HG03139 (cell line): ENCODE data around the gene AATF.

Source experiments
- ATAC-seq: cut with Tn5 transposase; IDR thresholded peaks from one replicate; pipeline ENCODE4 v1.9.1; 2021; ENCODE audit not compliant: unreplicated experiment

Gene AATF

DNA sequence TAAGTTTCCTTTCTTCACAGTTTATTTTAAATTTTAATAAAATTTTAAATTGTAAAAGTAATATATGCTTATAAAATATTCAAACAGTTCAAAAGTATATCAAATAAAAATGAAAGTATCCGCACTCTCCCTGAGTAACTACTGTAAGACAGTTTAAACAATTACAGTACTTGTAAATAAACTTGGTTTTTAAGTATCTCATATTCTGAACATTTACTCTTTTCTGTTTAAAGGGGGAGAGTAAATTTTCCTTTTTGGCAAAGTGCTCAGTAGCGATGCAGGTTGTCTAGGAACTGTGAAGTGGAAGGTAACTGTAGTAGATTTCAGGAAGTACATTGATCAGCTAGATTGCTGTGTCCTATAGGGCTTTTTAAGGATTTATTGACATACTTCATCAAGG lies 28.8 kb downstream of the AATF start:
- no peak for ATAC-seq

DNA sequence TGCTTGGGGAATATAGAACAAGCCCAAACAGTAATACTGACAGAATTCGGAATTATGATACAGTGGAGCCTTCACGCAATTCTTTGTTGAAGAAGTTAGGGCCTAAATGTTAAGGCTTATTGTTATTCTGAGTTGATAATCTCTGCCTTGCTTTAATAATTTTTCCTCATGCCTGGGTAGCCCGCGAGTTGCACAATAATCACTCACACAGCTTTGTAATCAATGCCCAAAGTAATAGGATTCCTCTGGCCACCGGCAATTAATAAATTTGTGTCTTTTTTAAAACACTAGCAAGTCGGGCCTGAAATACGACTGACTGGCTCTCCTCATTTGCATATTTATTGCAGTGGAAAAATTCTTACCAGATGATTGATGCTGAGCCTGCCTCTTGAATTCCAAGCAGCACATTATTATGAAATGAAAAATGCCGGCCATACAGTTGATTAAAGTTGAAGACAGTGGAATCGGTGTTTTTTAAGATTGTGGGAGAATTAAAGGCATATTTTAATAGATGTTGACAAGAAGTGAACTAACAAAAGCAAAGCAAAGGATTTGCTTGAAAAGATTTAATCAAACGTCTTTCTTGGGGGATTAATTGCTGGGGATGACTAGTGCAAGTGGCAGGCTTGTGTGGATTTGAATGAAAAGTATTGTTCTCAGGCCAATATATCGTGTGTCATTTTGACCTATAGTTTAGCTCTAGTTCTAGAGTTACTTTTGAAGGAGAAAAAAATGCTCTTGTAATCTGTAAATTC lies 30.2 kb downstream of the AATF start:
- no peak for ATAC-seq

DNA sequence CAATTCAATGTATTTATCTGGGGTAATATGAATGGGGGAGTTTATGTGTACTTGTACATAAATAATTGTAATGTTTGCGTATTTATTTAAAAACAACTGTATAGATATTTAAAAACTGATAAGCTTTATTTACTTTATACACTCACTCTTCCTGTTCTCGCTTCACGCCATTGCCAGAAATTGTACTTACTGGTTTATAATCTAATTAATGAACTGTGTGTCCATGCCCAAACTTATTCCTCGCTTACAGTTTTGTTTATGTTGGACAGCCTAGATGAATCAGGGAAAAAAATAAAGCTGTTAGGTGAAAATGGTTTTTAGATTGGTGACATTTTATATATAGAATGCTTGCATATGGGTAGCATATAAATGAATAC lies 30.8 kb downstream of the AATF start:
- ATAC-seq, result no peak

DNA sequence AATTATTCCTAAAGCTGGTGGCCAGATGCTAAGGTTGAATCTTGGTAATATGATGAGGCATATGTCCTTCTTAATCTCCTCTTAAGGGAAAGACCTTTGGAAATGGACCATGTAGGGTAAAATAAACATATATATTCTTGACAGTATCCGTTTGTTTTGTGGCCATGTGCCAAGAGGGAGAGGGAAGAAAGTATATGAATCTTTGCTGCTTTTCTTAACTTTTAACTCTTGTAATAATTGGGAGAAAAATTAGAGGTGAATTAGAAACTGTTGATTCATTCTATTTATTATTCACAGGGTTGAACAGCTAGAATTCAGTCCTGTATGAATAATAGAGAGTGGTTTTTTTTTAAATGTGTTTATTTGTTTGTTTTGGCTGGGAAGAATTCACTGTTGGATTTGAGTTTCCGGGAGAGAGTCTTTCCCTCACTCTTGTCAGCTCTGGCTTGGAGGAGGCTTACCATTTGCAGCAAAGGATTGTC lies 31.6 kb downstream of the AATF start:
- no peak for ATAC-seq

DNA sequence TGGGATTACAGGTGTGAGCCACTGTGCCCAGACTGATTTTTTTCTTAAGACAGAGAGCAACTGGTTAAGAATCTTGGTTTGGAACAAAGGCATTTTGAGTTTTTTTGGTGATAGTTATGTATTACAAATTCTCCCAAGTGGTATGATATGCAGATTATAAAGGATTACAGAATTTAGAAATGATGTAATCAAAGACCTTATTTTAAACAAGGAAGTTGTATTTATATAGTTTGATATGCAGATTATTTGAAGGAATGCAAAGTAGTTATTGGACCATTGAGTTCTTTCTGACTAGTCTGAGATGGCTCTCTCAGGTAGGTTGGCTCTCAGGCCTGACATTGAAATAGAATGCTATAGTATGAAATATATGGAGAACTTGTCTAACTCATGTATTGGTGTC lies 34.9 kb downstream of the AATF start:
- no peak for ATAC-seq

DNA sequence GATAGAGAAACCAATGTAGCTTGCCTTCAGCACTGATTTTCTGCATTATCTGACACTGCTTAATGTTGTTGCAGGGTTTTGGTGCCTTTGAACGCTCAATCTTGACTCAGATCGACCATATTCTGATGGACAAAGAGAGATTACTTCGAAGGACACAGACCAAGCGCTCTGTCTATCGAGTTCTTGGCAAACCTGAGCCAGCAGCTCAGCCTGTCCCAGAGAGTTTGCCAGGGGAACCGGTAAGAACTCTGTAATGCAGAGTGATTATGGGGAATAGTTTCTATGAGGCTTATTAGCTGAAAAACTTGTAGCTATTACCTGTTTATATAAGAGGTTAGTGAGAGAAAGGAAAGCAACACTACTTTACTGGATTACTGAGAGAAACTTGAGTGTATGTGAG lies 40.4 kb downstream of the AATF start:
- ATAC-seq, result no peak

DNA sequence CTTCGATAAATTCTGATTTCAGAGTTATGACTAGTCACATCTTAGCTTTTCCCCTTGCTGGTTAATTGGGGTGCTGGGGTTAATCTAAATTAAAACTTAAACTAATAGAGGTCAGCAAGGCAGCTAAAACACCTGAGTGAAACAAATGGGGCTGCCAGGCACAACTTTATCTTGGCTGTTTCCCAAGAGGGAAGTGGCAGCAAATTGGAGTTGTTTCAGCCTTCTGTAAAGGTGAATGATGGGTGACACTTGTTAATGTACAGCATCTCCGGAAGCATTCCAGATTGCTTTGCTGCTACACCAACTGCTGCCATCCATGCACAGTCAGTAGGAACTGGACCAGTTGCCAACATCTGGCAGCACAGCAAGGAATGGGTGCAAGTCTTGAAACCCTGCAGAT lies 43.9 kb downstream of the AATF start:
- no peak for ATAC-seq

DNA sequence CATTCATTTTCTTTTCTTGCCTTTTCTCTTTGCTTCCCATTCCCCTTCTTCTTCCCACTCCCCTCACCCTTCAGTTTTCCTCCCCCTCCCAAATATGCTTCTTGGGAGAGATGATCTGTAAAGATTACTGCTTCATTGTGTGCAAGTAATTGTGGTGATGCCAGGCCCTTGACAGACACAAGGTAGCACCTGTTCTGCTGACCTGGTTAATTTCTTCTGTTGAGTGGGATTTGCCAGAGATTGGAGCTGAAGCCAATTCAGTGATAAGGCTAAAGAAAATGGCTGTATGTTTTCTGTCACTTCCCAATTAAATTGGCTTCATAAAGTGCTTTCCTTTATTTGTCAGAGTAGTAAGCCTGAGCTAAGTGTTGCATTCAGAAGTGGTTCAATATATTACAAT lies 44.5 kb downstream of the AATF start:
- ATAC-seq, result no peak

DNA sequence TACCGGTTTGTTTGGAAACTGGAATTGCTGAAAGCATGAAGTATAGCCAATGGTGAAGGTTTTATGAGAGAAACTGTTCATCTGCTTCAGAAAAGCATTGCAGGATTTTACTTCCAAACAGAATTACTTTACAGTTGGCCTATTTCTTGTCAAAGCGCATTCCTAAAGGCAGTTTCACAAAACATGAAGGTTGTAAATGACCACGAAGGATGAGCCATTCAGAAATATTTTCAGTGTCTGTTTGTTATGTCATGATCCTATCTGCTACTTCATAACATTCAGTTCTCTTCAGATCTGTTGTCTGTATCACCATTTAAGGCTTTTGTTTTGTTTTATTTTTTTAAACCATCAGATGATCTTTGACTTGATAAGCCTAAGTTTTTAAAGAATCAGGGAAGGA lies 45.7 kb downstream of the AATF start:
- ATAC-seq, result no peak

DNA sequence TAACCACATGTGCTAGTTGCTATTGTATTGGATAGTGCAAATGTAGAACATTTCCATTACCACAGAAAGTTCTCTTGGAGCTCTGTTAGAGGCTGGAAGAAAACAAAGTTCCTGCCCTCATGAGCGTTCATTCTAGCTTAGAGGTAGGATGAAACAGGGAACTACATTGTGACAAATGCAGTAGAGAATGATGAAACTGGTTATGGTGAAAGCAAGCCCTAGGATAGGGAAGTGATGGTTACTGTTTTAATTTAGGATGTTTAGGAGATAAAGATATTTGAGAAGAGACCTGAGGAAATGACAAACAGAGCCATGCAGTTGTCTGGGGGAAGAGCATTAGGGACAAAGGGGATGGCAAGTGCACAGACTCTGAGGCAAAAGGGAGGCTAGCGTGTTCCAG lies 50.7 kb downstream of the AATF start:
- no peak for ATAC-seq

DNA sequence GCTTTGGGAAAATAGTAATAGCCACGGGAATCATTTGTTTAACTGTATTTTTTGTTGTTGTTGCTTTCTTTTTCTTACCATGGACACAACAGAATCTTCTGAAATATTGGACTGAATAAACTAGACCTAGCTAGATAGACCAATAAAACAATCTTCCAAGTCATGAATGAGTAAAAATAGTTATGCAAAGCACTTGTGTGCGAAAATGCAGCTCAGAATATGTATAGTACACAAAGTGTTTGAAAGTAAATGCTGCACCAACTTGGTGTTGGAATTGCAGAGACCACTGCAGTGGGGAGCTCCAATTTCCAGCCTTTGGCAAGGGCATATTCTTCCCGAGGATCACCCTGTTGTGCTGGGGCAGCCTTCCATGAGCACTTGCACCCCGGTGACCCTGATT lies 68.0 kb downstream of the AATF start:
- ATAC-seq, result no peak

DNA sequence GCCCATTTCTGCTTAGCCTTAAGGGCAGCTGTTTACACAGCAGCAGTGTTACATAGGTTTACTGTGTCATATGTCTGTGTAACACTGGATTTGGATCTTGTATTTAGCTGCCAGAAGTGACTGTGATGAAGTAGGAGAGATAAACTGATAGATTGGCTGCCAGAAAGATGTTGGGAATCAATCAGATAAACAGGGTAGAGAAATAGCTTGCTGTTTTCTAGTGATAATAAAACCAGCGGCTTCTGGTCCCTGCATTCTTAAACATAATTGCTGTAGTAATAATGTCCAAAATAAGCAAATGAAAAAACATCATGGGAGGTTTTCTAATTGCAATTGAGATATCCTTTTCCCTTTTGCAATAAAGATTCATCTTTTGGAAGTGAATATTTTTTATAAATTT lies 68.7 kb downstream of the AATF start:
- no peak for ATAC-seq

DNA sequence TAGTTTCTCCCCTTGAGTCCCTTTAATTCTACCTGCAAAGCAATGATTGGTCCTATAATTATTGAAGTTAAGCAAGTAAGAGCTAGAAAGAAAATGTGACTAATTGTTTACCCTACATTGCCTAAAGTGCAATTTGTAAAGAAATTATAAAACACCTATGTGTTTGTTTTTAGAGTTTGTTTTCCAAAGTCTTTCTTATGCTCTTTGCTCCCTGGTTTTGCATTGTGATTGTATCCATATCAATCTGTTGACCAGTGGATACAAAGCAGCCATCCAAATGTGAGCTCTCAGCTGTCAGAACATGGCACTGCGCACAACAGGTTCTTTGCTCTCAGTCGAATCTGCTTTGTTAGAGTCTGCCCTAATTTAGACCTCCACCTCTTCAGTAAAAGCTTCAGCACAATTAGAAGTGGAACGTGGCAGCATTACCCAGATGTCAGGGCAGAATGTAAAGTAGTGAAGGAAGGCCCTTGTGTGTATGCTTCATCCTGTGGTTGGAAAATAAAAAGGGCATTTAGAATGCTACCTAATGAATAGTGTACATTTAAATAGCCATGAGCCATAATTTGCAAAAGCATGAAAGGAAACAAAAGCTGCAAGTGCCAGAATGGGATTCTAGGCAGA lies 70.5 kb downstream of the AATF start:
- no peak for ATAC-seq

DNA sequence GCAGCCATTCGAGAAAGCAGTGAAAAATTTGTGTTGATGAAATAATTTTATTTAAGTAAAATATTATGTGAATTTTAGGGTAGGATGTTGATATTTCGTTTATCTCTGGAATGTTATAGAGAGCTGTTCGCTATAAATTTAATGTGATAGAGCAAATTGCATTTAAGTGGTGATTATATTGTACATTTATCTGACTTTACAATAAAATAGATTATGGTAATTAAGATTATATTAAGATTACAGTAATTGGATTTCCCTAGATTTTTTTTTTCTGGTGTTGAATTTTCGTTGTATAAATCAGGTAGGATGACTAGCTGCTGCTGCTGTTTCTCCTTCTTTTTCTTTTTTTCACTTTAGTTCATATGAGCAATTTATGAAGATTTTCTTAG lies 71.0 kb downstream of the AATF start:
- ATAC-seq, result no peak

DNA sequence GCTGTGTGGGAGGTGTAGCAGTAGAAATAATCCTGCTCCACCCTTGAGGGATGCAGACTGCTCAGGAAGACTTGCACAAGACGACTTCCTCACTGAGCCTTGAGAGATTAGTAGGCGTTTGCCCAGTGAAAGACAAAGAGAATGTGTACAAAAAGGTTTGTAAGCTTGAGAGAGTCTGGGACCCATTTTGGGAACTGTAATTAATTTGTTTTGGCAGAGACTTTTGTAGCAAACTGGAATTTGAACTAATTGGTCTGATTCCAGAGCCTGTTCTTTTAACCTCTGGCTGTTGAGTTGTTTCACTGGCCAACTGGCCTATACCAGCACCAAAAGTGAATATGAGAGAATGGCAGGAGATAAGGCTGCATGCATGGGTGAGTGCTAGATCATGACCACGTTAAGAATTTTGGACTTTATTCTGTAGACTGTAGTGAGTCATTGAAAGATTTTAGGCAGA lies 75.5 kb downstream of the AATF start:
- ATAC-seq, result no peak

DNA sequence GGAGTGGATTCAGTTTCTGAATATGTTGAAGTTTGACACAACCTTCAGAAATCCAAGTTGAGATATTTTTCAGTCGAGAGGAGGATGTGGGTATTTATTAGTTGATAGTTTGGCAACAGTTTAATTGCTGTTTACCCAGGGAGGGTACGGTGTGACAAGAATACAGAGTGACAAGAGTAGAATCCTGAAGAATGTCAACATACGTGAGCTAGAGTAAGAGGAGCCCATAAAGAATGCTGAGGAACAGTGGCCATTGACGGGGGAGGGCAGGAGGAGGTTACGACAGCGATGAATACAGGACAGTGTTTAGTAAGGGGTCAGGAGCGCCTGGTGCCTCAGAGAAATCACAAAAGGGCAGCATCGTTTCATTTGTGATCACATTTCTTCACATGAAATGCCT lies 76.5 kb downstream of the AATF start:
- ATAC-seq, result no peak

DNA sequence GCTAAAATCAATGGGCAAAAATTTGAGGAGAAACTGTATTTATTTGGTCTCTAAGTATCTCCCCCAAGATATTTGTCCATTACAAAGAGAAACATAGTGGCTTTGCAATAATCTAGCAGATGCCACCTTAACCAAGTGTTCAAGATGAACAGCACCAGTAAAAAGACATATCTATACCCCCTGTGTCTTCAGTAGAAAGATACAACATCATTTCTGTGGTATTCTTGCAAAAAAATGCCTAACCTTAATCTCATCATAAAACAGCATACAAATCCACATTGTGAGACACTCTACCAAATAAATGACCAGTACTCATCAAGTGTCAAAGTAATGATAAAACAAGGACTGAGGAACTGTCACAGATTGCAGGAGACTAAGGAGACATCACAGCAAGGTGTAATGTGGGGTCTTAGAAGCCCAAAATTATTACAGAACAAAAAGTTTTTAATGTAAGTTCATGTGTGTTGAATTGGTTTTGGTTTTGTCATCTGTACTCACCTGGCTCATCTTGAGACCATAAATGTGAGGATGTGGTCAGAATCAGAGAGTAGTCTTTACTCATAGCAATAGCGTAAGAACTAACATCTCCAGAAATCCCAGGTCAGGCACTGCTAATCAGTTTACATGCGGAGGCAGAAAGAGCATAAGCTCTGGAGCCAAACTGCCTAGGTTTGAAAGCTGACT lies 77.2 kb downstream of the AATF start:
- no peak for ATAC-seq

DNA sequence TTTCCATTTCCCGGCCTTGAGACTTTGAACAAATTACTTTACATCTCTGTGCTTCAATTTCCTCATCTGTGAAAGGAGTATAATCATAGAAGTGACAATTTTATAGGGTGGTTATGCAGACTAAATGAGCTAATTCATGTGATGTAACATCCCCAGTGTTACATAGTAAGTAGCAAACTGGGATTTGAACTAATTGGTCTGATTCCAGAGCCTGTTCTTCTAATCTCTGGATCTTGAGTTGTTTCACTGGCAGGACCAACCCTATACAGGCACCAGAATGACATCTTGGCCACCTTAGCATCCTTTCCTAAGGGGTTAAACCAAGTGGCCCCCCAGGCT lies 77.7 kb downstream of the AATF start:
- no peak for ATAC-seq

DNA sequence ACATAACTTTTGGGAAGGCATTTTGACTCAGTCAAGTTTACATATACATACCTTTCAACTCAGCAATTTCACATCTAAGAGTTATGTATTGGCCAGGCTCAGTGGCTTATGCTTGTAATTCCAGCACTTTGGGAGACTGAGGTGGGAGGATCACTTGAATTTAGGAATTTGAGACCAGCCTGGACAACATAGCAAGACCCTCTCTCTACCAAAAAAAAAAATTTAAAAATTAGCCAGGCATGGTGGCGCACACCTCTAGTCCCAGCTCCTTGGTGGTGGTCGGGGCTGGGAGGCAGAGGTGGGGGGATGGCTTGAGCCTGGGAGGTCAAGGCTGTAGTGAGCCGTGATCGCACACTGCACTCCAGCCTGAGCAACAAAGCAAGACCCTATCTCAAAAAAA lies 79.3 kb downstream of the AATF start:
- no peak for ATAC-seq

DNA sequence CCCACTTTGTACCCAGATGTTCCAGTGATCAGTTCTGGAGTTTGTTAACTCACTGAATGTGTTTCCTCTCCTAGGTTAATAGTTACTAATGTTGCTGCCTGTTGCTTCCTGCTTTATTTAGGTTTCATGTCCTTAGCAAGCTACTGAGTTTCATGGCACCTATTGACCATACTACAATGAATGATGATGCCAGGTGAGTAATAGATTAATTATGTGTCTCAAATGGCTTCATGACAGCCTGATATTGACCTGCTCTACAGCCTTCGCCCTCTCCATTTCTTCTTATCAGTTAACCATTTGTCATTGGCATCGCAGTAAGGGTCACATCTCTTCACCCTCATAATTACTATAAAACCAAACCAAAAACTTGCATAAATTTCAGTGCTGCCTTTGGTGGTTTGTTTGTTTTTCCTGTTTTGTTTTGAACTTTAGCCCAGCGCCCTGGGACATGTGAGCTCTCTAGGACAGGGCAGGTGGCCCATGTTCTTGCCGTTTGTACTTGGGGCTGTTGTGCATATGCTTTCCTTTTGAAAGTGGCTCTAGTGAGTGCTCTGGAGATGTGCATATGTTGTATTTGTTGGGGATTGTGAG lies 82.8 kb downstream of the AATF start:
- no peak for ATAC-seq

DNA sequence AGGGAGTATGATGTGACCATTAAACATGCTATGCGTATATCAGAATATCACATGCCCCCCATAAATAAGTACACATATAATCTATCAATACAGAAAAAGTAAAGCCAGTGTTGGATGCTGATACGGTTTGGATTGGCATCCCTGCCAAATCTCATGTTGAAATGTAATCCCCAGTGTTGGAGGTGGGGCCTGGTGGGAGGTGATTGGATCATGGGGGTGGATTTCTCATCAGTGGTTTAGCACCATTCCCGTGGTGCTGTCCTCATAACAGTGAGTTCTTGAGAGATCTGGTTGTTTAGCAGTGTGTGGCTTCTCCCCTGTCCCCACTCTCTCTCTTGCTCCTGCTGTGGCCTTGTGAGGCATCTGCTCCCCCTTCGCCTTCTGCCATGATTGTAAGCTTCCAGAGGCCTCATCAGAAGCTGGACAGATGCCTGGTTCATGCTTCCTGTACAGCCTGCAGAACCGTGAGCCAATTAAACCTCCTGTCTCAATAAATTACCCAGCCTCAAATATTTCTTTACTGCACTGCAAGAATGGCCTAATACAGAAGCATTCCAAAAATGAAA lies 88.9 kb downstream of the AATF start:
- ATAC-seq, result no peak

DNA sequence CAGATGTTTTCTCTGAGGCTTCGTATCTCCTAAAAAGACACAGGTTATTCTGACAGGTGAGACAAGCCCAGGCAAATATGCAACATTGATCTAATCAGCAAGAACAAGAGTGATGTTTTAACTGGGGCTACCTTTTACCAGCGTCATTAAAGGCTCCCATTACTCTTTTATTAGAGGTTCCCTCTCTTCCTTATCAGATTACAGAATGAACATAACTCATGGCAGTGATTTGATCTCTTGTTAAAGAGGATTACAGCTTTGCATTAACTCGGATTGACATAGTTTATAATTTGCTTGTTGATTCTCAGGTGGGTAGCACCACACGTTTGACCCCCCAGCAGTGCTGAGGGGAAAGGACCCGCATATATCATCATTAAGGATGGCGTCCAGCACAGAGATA lies 90.5 kb downstream of the AATF start:
- no peak for ATAC-seq
